KMS-11 (cell line): ENCODE results near the gene DSN1.

ENCODE experiments used
- H2AFZ ChIP-seq: fragments of 200-600 bp; sonication (generic); 2 replicates; pipeline ENCODE4 v1.6.1; 2016; ENCODE audit warnings: antibody characterized with exemption, mixed run types, low read depth
- H3K27ac ChIP-seq: fragments of 200-600 bp; sonication (generic); 2 replicates; pipeline ENCODE4 v1.6.1; 2016; ENCODE audit warnings: mild to moderate bottlenecking, mixed run types
- H3K27me3 ChIP-seq: fragments of 200-600 bp; sonication (generic); 2 replicates; pipeline ENCODE4 v1.6.1; 2017; ENCODE audit warnings: mild to moderate bottlenecking, low read depth, mixed run types, moderate library complexity; ENCODE audit not compliant: insufficient read depth
- H3K36me3 ChIP-seq: fragments of 200-600 bp; sonication (generic); 2 replicates; pipeline ENCODE4 v1.6.1; 2017; ENCODE audit warnings: mild to moderate bottlenecking, mixed run types; ENCODE audit not compliant: insufficient read depth
- H3K4me1 ChIP-seq: fragments of 200-600 bp; sonication (generic); 2 replicates; pipeline ENCODE4 v1.6.1; 2016; ENCODE audit warnings: mild to moderate bottlenecking, low read depth, mixed run types; ENCODE audit not compliant: poor library complexity, severe bottlenecking
- H3K4me2 ChIP-seq: fragments of 200-600 bp; sonication (generic); 2 replicates; pipeline ENCODE4 v1.7.0; 2016; ENCODE audit warnings: mild to moderate bottlenecking, mixed run types
- H3K4me3 ChIP-seq: fragments of 200-600 bp; sonication (generic); IDR thresholded peaks from 2 replicates; pipeline ENCODE4 v1.6.1; 2017; ENCODE audit warnings: low read depth, low read length, mixed read lengths; ENCODE audit not compliant: insufficient read depth
- H3K79me2 ChIP-seq: fragments of 200-600 bp; sonication (generic); 2 replicates; pipeline ENCODE4 v1.6.1; 2016; ENCODE audit warnings: low read depth, mixed run types; ENCODE audit not compliant: insufficient read depth
- H3K9ac ChIP-seq: fragments of 200-600 bp; sonication (generic); 2 replicates; pipeline ENCODE4 v1.6.1; 2016; ENCODE audit warnings: mild to moderate bottlenecking, mixed run types
- H4K20me1 ChIP-seq: fragments of 200-600 bp; sonication (generic); 2 replicates; pipeline ENCODE4 v1.6.1; 2016; ENCODE audit warnings: mild to moderate bottlenecking, mixed run types; ENCODE audit not compliant: insufficient read depth
- TF ChIP-seq, protein P1 (sequence below): fragments of 200-600 bp; sonication (generic); conservative IDR thresholded peaks from 2 replicates; pipeline ENCODE4 v1.6.1; 2017; ENCODE audit warnings: low read depth, mild to moderate bottlenecking, antibody characterized with exemption, low read length, moderate library complexity, mixed read lengths

Gene DSN1

DNA sequence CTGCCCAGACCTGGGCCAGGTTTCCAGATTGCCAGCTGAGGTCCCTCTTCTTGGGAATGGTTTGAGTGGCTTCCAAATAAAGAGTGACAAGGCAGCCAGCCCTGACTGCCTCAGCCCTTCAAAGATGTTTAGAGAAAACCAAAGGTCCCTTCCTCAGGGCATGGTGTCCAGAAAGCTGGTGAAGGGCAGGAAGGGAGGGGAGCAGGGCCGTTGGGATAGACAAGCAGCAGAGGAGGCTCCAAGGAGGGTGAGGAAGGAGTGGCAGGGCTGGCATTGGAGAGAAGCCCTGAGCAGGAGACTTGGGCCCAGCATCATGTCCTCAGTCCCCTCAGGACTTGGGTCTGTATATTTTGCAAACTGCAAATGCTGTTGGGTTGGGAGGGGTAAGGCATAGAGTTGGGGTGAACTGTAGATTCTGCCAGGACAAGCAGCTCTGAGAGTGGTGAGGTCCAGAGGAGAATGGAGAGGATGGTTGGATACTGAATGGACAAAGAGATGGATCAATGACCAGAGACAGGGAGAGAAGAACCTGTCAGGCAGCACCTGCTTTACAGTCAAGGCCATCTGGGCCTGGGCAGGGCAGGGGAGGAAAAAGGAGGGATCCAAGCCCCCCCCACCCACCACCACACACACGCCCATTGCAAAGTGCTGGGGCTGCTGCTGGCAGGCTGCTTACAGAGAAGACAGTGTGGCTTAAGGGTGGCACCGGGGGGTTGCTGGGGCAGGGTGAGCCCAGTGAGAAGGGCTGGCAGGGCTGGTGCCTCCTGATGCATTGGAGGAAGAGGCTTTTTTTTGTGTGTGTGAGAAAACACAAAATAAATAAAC is 5.5 kb upstream of the DSN1 start:
- no peaks in the 10 kb centered on the region for H3K27me3 ChIP-seq
- H3K4me2 ChIP-seq: no peak overlapping the region
- TF ChIP-seq, protein P1, sequence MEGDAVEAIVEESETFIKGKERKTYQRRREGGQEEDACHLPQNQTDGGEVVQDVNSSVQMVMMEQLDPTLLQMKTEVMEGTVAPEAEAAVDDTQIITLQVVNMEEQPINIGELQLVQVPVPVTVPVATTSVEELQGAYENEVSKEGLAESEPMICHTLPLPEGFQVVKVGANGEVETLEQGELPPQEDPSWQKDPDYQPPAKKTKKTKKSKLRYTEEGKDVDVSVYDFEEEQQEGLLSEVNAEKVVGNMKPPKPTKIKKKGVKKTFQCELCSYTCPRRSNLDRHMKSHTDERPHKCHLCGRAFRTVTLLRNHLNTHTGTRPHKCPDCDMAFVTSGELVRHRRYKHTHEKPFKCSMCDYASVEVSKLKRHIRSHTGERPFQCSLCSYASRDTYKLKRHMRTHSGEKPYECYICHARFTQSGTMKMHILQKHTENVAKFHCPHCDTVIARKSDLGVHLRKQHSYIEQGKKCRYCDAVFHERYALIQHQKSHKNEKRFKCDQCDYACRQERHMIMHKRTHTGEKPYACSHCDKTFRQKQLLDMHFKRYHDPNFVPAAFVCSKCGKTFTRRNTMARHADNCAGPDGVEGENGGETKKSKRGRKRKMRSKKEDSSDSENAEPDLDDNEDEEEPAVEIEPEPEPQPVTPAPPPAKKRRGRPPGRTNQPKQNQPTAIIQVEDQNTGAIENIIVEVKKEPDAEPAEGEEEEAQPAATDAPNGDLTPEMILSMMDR: no peak
- H2AFZ ChIP-seq: no peak overlapping the region
- no peak overlapping the region for H3K27ac ChIP-seq
- no peaks in the 10 kb centered on the region for H4K20me1 ChIP-seq
- H3K9ac ChIP-seq: no peak overlapping the region
- peaks cover 5% of the 10 kb centered on the region for H3K4me1 ChIP-seq
- no peak overlapping the region for H3K4me3 ChIP-seq
- no peaks in the 10 kb centered on the region for H3K79me2 ChIP-seq
- H3K36me3 ChIP-seq: no peaks in the 10 kb centered on the region

DNA sequence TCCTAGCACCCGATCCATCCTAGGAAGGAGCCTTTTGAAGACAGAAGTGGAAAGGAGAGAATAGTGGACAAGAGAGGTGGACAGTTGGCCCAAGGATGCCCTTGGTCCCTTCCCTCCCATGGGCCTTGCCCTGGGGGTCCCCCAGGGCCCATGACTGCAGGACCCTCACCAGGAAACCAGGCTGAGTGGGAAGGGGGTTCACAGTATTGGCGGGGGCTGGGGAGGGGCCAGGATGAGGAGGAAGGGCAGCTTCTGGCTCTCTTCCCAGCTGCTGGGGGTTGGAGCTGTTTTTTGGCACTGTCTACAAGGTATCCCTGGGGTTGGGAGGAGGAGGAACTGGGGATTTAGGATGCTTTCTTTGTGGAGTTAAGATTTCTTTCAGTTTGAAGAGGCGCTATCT is 4.0 kb upstream of the DSN1 start:
- H3K36me3 ChIP-seq: no peaks in the 10 kb centered on the region
- no peak overlapping the region for H2AFZ ChIP-seq
- H3K9ac ChIP-seq: no peak overlapping the region
- H3K79me2 ChIP-seq: no peaks in the 10 kb centered on the region
- no peak overlapping the region for H3K27ac ChIP-seq
- H3K4me1 ChIP-seq: peaks cover 9% of the 10 kb centered on the region
- H3K4me3 ChIP-seq: no peak overlapping the region
- no peak overlapping the region for H3K4me2 ChIP-seq
- no peaks in the 10 kb centered on the region for H3K27me3 ChIP-seq
- TF ChIP-seq, protein P1: no peak
- no peaks in the 10 kb centered on the region for H4K20me1 ChIP-seq

DNA sequence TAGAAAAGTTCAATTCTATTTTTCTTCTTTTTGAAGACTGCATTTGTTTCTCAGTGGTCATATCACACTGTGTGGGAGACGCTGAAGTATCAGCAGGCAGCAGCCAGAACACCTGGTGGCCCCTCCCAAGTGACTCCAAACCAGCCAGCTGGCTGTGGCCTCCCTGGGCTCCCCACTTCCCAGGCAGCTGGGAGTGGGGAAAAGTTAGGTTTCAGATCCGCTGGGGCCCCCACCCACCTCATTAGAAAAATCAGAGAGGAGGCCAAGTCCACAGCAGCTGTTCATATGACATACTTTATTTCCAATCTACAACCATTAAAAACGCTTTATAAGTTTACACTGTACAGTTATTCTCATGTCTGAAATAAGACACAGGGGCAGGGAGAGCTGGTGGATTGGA is 3.6 kb upstream of the DSN1 start:
- Histone ChIP-seq H4K20me1 (no peaks in the 10 kb centered on the region), H3K4me1 (peaks cover 13% of the 10 kb centered on the region), H3K79me2 (no peaks in the 10 kb centered on the region), H3K36me3 (no peaks in the 10 kb centered on the region), H2AFZ (no peak overlapping the region), H3K4me2 (no peak overlapping the region), H3K27me3 (no peaks in the 10 kb centered on the region), H3K4me3 (no peak overlapping the region), H3K27ac (no peak overlapping the region), H3K9ac (no peak overlapping the region)
- TF ChIP-seq, protein P1: no peak

DNA sequence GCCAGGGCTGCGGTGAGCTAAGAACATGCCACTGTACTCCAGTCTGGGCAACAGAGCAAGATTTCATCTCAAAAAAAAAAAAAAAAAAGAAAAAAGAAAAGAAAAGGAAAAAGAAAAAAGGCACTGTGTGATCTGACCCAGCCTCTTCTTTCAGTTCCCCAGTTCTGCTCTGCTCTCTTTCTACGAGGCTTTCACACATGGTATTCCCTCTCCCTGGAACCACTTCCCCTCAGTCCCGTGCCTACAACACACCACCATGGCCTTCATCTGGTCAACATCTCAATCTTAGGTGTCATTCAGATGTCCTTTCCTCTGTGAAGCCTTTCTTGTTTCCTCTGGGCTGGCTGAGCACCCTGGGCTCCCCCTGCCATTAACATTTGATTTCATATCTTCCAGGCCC is 2.3 kb upstream of the DSN1 start:
- Histone ChIP-seq H3K9ac (no peak overlapping the region), H3K27me3 (no peaks in the 10 kb centered on the region), H3K4me3 (no peak overlapping the region), H2AFZ (no peak overlapping the region), H4K20me1 (no peaks in the 10 kb centered on the region), H3K79me2 (no peaks in the 10 kb centered on the region), H3K4me2 (no peak overlapping the region), H3K27ac (no peak overlapping the region), H3K36me3 (no peaks in the 10 kb centered on the region), H3K4me1 (peaks cover 17% of the 10 kb centered on the region)
- TF ChIP-seq, protein P1: no peak
